CD4-positive, alpha-beta memory T cell (primary cell): ENCODE results near the gene ZNF710. TPM values are rescaled to one million over a fixed set of nuclear protein-coding genes. Genes with fewer than 3 reads are reported as not detected.

Source experiments
- CTCF ChIA-PET: fragments of 350-600 bp; sonication (Branson Sonifier 250); formaldehyde crosslinking; loops from one replicate; lab custom pipeline; 2021; ENCODE audit warnings: inconsistent platforms; ENCODE audit not compliant: partially characterized antibody; lab: Charles Lee
- POLR2A ChIA-PET: fragments of 350-600 bp; sonication (Branson Sonifier 250); formaldehyde crosslinking; loops from one replicate; lab custom pipeline; 2021; ENCODE audit not compliant: partially characterized antibody; lab: Charles Lee
- DNase-seq, 5 donors: peaks; one replicate each; pipeline versions ENCODE4 v3.0.0 to v3.0.0-alpha.2; 2020 to 2022; ENCODE audit warnings: mixed read lengths in 1 of 5
- H3K27ac ChIP-seq: one replicate; pipeline ENCODE4 v1.7.0; 2013; ENCODE audit warnings: low read depth, low read length
- H3K27me3 ChIP-seq: 2 replicates; pipeline ENCODE4 v1.7.0; 2013; ENCODE audit warnings: mild to moderate bottlenecking, low read length, moderate library complexity; ENCODE audit not compliant: insufficient read depth
- H3K36me3 ChIP-seq: 2 replicates; pipeline ENCODE4 v1.7.0; 2013; ENCODE audit warnings: mild to moderate bottlenecking, low read length, moderate library complexity; ENCODE audit not compliant: insufficient read depth
- H3K4me1 ChIP-seq: 2 replicates; pipeline ENCODE4 v1.7.0; 2013; ENCODE audit warnings: mild to moderate bottlenecking, low read length, moderate library complexity; ENCODE audit not compliant: insufficient read depth
- H3K4me3 ChIP-seq, 2 donors: one replicate each; pipeline ENCODE4 v1.7.0; 2013; ENCODE audit warnings: low read length in 2 of 2, mild to moderate bottlenecking in 1 of 2
- H3K9me3 ChIP-seq, 2 donors: one replicate each; pipeline ENCODE4 v1.7.0; 2013; ENCODE audit warnings: low read length in 2 of 2, control low read depth in 1 of 2; ENCODE audit not compliant: control insufficient read depth in 1 of 2
- H3K27ac Mint-ChIP-seq, 7 donors: one replicate each; pipeline ENCODE4 v1.8.0; 2020 to 2021; ENCODE audit warnings: mixed read lengths in 7 of 7, mild to moderate bottlenecking in 6 of 7, inconsistent platforms in 3 of 7, moderate library complexity in 3 of 7
- H3K27me3 Mint-ChIP-seq, 2 donors: one replicate each; pipeline ENCODE4 v1.8.0; 2020 to 2021; ENCODE audit warnings: mixed read lengths in 2 of 2
- H3K36me3 Mint-ChIP-seq, 2 donors: one replicate each; pipeline ENCODE4 v1.8.0; 2020 to 2021; ENCODE audit warnings: mixed read lengths in 2 of 2, inconsistent platforms in 1 of 2, mild to moderate bottlenecking in 1 of 2
- H3K4me1 Mint-ChIP-seq, 4 donors: one replicate each; pipeline ENCODE4 v1.8.0; 2020 to 2021; ENCODE audit warnings: mixed read lengths in 4 of 4, mild to moderate bottlenecking in 1 of 4
- H3K4me3 Mint-ChIP-seq, 8 donors: one replicate each; pipeline ENCODE4 v1.8.0; 2020 to 2021; ENCODE audit warnings: mixed read lengths in 8 of 8, mild to moderate bottlenecking in 7 of 8, moderate library complexity in 6 of 8, inconsistent platforms in 3 of 8
- H3K9me3 Mint-ChIP-seq, 8 donors: one replicate each; pipeline ENCODE4 v1.8.0; 2020 to 2021; ENCODE audit warnings: mixed read lengths in 8 of 8, mild to moderate bottlenecking in 5 of 8, inconsistent platforms in 3 of 8, moderate library complexity in 1 of 8
- intact Hi-C: fragments of 100-400 bp; cut with micrococcal nuclease; formaldehyde crosslinking; loops from one replicate; pipeline ENCODE4 v1.15.1; 2023
- polyA plus RNA-seq, 2 donors: library from polyadenylated mRNA; unstranded; fragments of 300-500 nt; fragmentation: Illumina TruSeq; gene quantifications; one replicate each; pipeline ENCODE4 v1.2.3, GENCODE V29; 2021
- total RNA-seq, 2 experiments: library from RNA; stranded (reverse); gene quantifications; one replicate each; pipeline ENCODE4 v1.2.3, GENCODE V29; 2021

The ZNF710 gene
- total and polyA plus RNA-seq, 4 experiments from 2014 or later, result 0.10 to 19.7 (median 10.9) TPM

DNA sequence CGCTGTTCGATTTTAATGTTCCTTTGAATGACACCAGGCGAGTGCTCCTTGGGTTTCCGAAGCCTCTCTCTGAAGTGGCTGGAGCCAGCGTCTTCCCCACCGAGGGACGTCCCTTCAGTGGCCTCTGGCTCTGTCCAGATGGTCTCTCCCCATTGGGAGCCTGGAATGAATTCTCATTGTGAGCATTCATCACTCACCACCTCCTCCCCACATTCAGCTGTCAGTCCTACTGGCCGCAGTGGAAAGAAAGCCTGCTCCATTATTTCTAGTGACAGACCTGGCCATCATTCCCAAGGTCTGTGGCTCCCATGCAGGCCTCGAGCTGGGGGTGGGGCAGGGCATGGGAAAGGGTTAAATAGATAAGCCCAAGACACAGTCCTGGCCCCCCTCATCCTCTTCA is 35.2 kb downstream of the ZNF710 start:
- H3K4me1 Mint-ChIP-seq, result peaks cover 44 to 89% (median 70%) of the 10 kb centered on the region in 4 donors
- POLR2A ChIA-PET, result no interaction called here

DNA sequence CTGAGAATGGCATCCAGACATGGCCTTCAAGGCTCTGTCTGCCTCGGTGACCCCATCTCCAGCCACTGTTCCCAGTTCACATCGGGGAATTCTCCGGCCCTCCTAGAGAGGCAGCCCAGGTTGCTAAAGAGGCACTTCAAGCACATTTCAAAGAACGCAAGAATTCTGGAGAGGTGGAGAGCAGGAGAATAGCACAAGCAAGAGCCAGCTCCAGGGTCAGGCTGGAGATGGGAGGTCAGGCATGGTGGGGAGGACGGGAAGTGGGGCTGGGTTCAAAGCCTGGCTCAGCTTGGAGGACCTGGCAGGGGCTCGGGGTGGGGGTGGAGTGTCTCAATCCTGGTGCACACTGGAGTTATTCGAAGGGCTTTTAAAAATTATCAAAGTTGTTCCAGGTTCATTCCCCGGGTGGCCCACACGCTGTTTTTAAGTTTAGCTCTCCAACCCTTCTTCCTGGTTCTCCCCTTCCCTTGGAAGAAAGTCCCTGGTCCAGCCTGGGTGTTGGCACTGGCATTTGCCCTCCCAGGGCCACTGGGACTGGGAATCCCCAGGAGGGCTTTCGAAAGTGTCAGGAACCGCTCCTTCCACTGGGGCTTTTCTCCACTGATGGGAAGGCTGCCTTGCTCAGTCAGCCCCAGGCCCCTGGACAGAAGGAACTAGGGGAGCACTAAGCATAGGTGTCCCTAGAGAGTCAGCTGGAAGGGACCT is 35.8 kb downstream of the ZNF710 start:
- H3K9me3 Mint-ChIP-seq, result peaks cover 0 to 2% (median 0%) of the 10 kb centered on the region in 8 donors
- H3K4me3 Mint-ChIP-seq, result peak overlapping the region in 2 of 8 donors; percentile 21 to 38

More for the DNA sequence above, 35.2 kb downstream of the ZNF710 start:
- DNase-seq, result no peak
- peaks cover 0 to 2% (median 0%) of the 10 kb centered on the region in 8 donors for H3K9me3 Mint-ChIP-seq
- CTCF ChIA-PET, result no interaction called here
- H3K36me3 ChIP-seq, result no peaks in the 10 kb centered on the region
- peak overlapping the region in 5 of 7 donors; percentile 6 to 87 (median 65) for H3K27ac Mint-ChIP-seq
- no peaks in the 10 kb centered on the region for H3K27me3 Mint-ChIP-seq
- H3K27me3 ChIP-seq, result no peaks in the 10 kb centered on the region
- H3K36me3 Mint-ChIP-seq, result peaks cover 0 to 4% of the 10 kb centered on the region in 2 donors
- intact Hi-C loops, result no loop called here
- H3K9me3 ChIP-seq, result no peaks in the 10 kb centered on the region
- H3K4me3 Mint-ChIP-seq, result peak overlapping the region in 2 of 8 donors; percentile 26 to 27
- no peak overlapping the region for H3K4me3 ChIP-seq
- H3K4me1 ChIP-seq, result peaks cover 65% of the 10 kb centered on the region
- no peak overlapping the region for H3K27ac ChIP-seq

DNA sequence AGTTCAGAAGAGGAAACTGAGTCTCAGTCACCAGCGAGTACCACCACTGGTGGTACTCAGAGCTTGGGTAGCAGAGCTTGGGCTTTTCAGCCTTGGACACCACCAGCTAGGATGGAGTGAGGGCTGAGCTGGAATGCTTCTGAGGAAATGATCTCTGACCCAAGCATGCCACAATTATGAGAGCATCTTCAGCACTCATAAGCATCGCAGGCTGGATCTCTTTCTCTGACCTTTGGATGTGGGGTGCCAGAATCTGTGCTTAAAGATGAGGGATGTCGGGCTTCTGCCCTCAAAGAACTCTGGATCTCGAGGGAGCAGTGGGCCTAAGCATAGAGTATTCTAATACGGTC is 36.4 kb downstream of the ZNF710 start:
- Histone ChIP-seq H3K9me3 (no peaks in the 10 kb centered on the region), H3K36me3 (no peaks in the 10 kb centered on the region), H3K4me3 (no peak overlapping the region), H3K4me1 (peaks cover 57% of the 10 kb centered on the region), H3K27ac (no peak overlapping the region), H3K27me3 (no peaks in the 10 kb centered on the region)
- peaks cover 0 to 2% (median 0%) of the 10 kb centered on the region in 8 donors for H3K9me3 Mint-ChIP-seq
- peaks cover 43 to 80% (median 66%) of the 10 kb centered on the region in 4 donors for H3K4me1 Mint-ChIP-seq
- CTCF ChIA-PET, result no interaction called here
- no peak for DNase-seq
- intact Hi-C loops, result no loop called here
- H3K27me3 Mint-ChIP-seq, result no peaks in the 10 kb centered on the region
- no peak overlapping the region for H3K4me3 Mint-ChIP-seq
- peak overlapping the region in 6 of 7 donors; percentile 45 to 85 (median 62) for H3K27ac Mint-ChIP-seq
- peaks cover 0 to 2% of the 10 kb centered on the region in 2 donors for H3K36me3 Mint-ChIP-seq
- POLR2A ChIA-PET, result no interaction called here

More for the DNA sequence above, 35.8 kb downstream of the ZNF710 start:
- Histone ChIP-seq H3K27ac (no peak overlapping the region), H3K27me3 (no peaks in the 10 kb centered on the region), H3K36me3 (no peaks in the 10 kb centered on the region), H3K4me1 (peaks cover 59% of the 10 kb centered on the region), H3K4me3 (no peak overlapping the region), H3K9me3 (no peaks in the 10 kb centered on the region)
- Mint-ChIP-seq H3K36me3 (peaks cover 0 to 2% of the 10 kb centered on the region in 2 donors), H3K4me1 (peaks cover 43 to 84% (median 67%) of the 10 kb centered on the region in 4 donors), H3K27ac (peak overlapping the region in 5 of 7 donors; percentile 5 to 85 (median 75)), H3K27me3 (no peaks in the 10 kb centered on the region)
- DNase-seq, result no peak
- intact Hi-C loops, result no loop called here
- POLR2A ChIA-PET, result no interaction called here
- CTCF ChIA-PET, result no interaction called here

DNA sequence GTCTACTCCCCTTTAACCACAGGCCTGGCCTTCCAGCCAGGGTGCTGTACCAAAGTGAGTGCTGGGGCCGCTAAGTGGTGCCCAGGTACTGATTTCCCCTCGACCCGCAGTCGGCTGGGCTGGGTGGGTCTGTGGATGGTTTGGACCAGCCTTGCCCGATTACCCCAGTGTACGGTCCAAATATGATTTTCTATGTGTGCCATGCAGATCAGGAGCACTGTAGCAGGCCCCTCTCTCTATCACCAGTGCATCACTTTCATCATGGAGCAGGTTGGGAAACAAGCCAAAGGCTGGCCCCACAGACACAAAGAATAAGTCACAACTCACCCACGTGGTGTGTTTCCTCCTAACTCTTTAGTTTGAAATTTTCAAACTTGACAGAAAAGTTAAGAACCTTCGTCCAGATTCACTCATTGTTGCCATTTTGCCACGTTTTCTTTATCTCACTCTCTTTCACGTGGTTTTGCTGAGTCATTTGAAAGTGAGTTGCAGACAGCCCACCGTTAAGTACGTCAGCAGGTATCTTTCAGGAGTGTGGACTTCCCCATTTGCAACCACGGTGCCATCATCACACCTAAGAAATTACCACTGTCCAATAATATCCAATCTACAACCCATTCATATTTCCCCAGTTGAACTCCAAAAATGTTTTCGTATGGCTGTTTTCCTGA is 37.0 kb downstream of the ZNF710 start:
- H3K4me1 Mint-ChIP-seq, result peaks cover 41 to 77% (median 63%) of the 10 kb centered on the region in 4 donors
- CTCF ChIA-PET, result no interaction called here
- no peaks in the 10 kb centered on the region for H3K27me3 ChIP-seq
- no peak overlapping the region for H3K27ac ChIP-seq
- peaks cover 0 to 2% of the 10 kb centered on the region in 2 donors for H3K36me3 Mint-ChIP-seq
- POLR2A ChIA-PET, result no interaction called here
- DNase-seq, result peak; percentile 38 to 81 (median 45)
- H3K4me3 Mint-ChIP-seq, result peak overlapping the region in 4 of 8 donors; percentile 13 to 72 (median 66)
- no peaks in the 10 kb centered on the region for H3K36me3 ChIP-seq
- H3K9me3 Mint-ChIP-seq, result peaks cover 0 to 2% (median 0%) of the 10 kb centered on the region in 8 donors
- intact Hi-C loops, result no loop called here
- peaks cover 51% of the 10 kb centered on the region for H3K4me1 ChIP-seq
- H3K27me3 Mint-ChIP-seq, result no peaks in the 10 kb centered on the region
- H3K27ac Mint-ChIP-seq, result peak overlapping the region; percentile 75 to 95 (median 85)
- H3K4me3 ChIP-seq, result no peak overlapping the region
- H3K9me3 ChIP-seq, result no peaks in the 10 kb centered on the region

DNA sequence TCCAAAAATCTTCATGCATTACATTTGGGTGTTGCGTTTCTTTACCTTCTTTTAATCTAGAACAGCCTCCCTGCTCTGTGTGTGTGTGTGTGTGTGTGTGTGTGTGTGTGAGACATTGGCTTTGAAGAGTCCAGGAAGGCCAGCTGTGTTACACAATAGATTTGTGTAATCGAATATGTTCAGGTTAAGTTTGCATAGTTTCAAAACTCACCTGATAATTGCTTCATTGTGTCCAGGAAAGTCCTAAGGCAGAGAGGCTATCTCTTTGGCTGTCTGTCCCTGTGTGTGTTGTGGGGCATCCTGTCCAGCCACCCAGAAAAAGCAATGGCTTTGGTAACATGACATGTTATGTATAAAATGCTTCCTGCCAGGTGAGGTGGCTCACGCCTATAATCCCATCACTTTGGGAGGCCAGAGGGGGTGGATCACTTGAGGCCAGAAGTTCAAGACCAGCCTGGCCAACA is 37.5 kb downstream of the ZNF710 start:
- Histone ChIP-seq H3K27me3 (no peaks in the 10 kb centered on the region), H3K4me3 (no peak overlapping the region), H3K9me3 (no peaks in the 10 kb centered on the region), H3K4me1 (peaks cover 46% of the 10 kb centered on the region), H3K27ac (no peak overlapping the region), H3K36me3 (no peaks in the 10 kb centered on the region)
- Mint-ChIP-seq H3K27ac (peak overlapping the region; percentile 75 to 95 (median 85)), H3K36me3 (peaks cover 0 to 2% of the 10 kb centered on the region in 2 donors), H3K9me3 (peaks cover 0 to 2% (median 0%) of the 10 kb centered on the region in 8 donors), H3K4me1 (peaks cover 37 to 71% (median 57%) of the 10 kb centered on the region in 4 donors), H3K4me3 (peak overlapping the region in 2 of 8 donors; percentile 72), H3K27me3 (no peaks in the 10 kb centered on the region)
- POLR2A ChIA-PET, result no interaction called here
- intact Hi-C loops, result no loop called here
- no peak for DNase-seq
- CTCF ChIA-PET, result no interaction called here

DNA sequence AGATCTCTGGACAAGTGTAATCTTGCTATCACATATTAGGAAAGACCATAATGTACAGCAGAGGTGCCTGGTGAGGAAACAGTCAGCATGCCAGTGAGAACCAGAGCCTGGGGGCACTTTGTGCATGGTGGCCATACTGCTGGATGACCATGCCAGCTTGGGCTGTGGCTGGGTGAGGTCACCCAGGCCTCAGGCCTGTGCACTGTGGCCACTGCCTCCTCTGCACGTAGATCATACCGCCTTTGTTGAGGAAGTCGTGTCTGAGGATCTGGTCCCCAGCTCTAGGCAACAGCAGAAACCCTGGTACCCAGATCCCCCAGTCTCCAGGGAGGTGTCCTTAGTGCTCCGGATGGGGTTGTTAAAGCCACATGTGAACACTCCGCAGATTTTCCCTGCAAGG is 38.9 kb downstream of the ZNF710 start:
- Histone ChIP-seq H3K27me3 (no peaks in the 10 kb centered on the region), H3K27ac (no peak overlapping the region), H3K4me1 (peaks cover 32% of the 10 kb centered on the region), H3K36me3 (no peaks in the 10 kb centered on the region), H3K4me3 (no peak overlapping the region), H3K9me3 (no peaks in the 10 kb centered on the region)
- peaks cover 29 to 60% (median 48%) of the 10 kb centered on the region in 4 donors for H3K4me1 Mint-ChIP-seq
- no peaks in the 10 kb centered on the region for H3K27me3 Mint-ChIP-seq
- H3K9me3 Mint-ChIP-seq, result peaks cover 0 to under 1% (median 0%) of the 10 kb centered on the region in 8 donors
- H3K36me3 Mint-ChIP-seq, result peaks cover 2% of the 10 kb centered on the region in 2 donors
- no peak for DNase-seq
- no peak overlapping the region for H3K4me3 Mint-ChIP-seq
- peak overlapping the region in 4 of 7 donors; percentile 27 to 74 (median 48) for H3K27ac Mint-ChIP-seq
- intact Hi-C loops, result no loop called here
- ChIA-PET CTCF (no interaction called here), POLR2A (no interaction called here)

DNA sequence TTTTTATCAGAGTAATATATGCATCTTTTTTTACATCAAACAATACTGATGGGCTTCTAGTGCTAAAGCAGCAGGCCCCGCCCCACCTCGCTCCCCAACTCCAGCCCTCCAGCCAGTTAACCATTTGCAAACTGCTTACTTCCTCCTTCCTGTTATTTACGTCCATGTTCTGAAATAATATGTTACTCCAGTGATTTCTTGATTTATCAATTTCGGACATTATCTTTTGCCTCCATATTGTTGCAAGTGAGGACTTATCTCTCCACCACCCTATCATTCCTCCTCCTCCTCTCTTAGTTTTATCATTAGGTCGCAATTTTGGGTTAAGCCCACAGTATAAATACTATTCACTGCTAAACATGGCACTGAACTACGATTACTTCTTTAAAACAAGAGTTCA is 39.5 kb downstream of the ZNF710 start:
- no peak overlapping the region for H3K27ac ChIP-seq
- no peaks in the 10 kb centered on the region for H3K27me3 Mint-ChIP-seq
- intact Hi-C loops, result no loop called here
- CTCF ChIA-PET, result no interaction called here
- H3K9me3 Mint-ChIP-seq, result peaks cover 0 to 3% (median 0%) of the 10 kb centered on the region in 8 donors
- H3K9me3 ChIP-seq, result no peaks in the 10 kb centered on the region
- H3K4me3 Mint-ChIP-seq, result no peak overlapping the region
- no peaks in the 10 kb centered on the region for H3K36me3 ChIP-seq
- peaks cover 26% of the 10 kb centered on the region for H3K4me1 ChIP-seq
- H3K4me1 Mint-ChIP-seq, result peaks cover 29 to 59% (median 45%) of the 10 kb centered on the region in 4 donors
- POLR2A ChIA-PET, result no interaction called here
- H3K4me3 ChIP-seq, result no peak overlapping the region
- peaks cover 2 to 3% of the 10 kb centered on the region in 2 donors for H3K36me3 Mint-ChIP-seq
- DNase-seq, result no peak
- H3K27ac Mint-ChIP-seq, result peak overlapping the region in 6 of 7 donors; percentile 11 to 74 (median 29)
- H3K27me3 ChIP-seq, result no peaks in the 10 kb centered on the region
